Stimulated activated CD8-positive, alpha-beta memory T cell treated with anti-CD3 and anti-CD28 coated beads, Interleukin-12 subunit alpha, Interleukin-12 subunit beta, amount 100 ng/mL, for 1 hour (primary cell): Measurements from ENCODE around the gene KCNIP4.
"Not testable (repeated sequence)": the region's sequence is repeated elsewhere in the genome, so short reads cannot be mapped to it uniquely, and the experiment has no call there.

Experiments
- DNase-seq: peaks from one replicate; pipeline ENCODE4 v3.0.0-alpha.2; 2020; ENCODE audit warnings: low read depth

Gene KCNIP4

DNA sequence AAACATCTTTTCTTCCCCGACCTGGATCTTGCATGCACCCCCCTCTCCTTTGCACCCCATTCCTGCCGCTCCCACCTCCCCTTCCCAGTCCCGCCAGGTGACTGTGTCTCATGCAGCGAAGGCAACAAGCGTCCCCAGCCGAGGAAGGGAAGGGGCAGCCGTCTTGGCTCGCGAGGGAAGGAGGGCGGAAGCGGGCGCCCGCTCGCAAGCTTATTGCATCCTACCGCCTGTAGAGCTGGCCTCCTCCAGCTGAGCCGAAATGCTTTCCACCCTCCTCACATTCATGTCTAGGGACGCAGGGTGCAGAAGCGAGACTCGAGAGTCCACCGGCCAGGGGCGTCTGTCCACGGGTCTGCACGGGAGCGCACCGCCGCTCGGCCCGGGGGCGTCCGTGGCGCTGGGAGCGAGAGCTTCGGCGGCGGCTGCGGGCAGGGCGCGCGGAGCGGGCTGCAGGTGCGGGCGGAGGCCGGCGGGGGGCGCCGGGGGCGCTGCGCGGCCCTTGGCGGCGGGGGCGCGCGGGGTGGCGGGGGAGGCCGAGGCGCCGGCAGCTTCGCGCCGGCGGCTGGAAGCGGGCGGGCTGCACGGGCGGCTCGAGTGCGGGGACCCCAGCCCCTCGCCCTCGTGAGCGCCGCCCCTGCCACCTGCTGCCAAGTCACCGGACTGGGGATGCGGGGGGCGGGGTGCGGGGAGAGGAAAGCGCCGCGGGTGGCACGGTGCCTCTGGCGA, at the start of gene KCNIP4:
Gene KCNIP4, minus strand, starts transcription at position 426 of the 726 bp plus-strand sequence.
- no peak for DNase-seq

DNA sequence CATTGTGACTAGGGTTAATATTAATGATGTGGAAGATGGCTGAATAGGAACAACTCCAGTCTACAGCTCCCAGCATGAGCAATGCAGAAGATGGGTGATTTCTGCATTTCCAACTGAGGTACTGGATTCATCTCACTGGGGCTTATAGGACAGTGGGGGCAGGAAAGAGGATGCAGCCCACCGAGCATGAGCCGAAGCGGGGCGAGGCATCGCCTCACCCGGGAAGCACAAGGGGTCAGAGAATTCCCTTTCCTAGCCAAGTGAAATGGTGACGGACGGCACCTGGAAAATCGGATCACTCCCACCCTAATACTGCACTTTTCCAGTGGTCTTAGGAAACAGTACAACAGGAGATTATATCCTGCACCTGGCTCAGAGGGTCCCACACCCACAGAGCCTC, 48.0 kb upstream of the KCNIP4 start:
- not testable (repeated sequence) for DNase-seq

DNA sequence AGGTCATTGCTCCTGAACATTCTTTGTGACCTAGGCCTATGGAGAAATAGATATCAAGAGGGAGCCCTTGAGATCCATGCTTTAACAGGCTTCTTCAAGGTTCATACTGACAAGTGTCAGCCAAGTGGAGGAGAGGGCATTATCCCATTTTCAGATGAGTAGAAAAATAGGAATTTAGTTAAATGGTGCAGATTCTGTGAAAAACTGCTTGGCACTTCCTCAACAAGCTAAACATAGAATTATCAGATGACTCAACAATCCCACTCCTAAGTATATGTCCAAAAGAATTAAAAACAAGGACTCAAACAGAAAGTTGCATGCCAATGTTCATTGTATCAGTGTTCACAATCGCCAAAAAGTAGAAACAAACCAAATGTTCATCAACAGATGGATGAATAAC, 43.8 kb upstream of the KCNIP4 start:
- no peak for DNase-seq

DNA sequence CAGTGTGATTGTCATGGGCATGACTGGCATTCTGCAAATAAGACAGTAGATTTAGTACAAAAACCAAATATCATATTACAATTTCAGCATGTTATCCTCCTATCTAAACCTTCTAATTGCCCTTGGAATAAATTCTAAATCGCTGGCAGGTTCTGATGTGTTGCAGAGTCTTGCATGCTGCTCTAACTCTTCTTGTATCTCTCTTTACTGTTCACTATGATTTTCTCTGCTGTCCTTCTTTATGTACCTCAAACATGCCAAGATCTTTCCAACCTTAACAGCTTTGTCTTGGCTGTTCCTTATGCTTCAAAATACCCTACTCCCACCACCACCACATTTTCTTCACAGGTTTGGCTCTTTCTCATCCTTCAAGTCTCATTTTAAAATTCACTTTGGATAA, 43.0 kb upstream of the KCNIP4 start:
- no peak for DNase-seq

DNA sequence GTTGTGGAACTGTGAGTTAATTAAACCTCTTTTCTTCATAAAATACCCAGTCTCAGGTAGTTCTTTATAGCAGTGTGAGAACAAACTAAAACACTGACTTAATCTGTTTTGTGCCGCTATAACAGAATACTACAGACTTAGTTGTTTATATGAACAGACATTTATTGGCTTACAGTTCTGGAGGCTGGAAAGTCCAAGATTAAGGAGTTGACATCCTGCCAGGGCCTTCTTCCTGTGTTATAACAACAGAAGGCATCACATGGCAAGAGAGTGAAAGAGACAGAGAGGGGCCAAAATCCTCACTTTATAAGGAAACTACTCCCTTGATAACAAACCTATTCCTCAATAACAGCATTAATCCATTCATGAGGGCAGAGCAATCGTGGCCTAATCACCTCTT, 42.5 kb upstream of the KCNIP4 start:
- no peak for DNase-seq

DNA sequence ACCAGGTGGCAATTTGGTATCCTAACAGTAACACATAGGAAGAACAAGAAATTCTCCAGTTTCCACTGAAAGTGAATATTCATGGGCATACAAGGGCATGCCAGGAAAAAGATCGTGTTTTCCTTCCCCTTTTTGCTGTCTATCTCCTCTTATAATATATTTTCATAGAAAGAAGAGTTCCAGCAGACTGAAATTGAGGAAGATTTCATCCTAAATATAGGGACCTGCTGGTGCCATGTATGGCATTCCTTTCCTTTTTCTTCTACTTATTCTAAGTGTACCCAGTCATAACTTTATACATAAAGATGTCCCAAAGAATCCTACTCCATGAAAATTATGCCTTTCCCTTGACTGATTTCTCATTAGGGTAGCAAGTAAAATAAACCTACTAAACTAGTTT, 40.8 kb upstream of the KCNIP4 start:
- no peak for DNase-seq

DNA sequence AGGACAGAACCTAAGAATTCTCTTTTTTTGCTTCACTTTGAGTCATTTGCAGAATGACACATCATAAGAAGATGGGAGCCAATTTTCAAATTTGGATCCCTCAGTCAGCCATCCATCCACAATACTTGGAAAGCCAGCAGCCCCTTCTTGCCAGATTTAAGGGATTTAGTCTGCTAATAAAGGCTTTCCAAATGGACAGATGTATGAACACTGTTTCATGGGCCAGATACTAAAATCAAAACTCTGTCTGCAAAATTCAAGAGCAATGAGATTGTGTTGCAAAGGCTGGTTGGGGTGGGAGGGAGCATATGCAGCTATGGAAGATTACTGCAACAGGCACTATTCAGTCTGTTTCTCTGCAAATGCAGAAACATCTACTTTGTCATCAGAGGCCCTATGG, 37.7 kb upstream of the KCNIP4 start:
- no peak for DNase-seq

DNA sequence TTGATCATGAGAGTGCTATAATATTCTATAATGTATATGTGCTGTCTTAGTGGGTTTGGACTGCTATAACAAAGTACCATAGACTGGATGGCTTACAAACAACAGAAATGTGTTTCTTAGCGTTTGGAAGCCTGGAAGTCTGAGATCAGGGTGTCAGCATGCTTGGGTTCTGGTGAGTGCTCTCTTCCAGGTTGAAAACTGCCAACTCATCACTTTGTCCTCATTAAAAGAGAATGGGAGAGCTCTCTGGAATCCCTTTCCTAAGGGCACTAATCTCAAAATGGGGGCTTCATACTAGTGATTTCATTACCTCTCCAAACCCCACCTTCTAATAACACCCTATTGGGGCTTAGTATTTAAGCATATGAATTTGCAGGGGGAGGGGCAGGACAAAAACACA, 33.5 kb upstream of the KCNIP4 start:
- no peak for DNase-seq

DNA sequence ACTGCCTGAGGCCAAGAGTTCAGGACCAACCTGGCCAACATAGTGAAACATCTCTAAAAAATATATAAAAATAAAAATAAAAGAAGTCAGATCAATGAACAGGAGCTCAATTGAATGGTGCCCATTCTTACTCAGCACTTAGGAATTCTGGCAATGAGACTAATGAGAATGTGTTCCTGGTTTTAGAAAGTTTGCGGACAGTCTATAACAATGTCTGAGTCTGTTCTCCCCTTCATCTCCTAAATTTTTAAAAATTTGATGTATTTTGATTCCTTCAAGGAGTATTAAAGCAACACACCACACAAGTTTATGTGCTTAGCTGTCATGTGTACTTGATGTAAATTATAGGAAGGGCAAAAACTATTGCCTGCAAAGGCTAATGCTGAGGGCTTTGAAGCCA, 30.6 kb upstream of the KCNIP4 start:
- DNase-seq = no peak

DNA sequence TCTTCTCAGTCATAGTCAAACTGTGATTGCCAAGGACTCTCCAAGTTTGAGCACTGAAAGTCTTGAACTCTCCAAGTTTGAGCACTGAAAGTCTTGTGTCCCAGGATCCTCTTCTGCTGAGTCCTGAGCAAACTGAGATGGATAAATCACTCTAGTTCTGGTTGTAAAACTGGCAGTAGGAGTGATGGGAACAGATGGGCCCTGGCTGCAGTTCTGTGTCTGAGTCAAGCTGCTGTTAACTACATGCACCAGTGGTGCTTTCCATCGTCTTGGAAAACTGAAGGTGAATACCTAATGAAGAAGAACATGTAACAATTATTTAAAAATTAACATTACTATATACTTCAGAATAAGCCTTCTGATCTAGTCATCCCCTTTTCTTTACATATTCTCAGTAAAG, 27.6 kb upstream of the KCNIP4 start:
- DNase-seq = no peak

DNA sequence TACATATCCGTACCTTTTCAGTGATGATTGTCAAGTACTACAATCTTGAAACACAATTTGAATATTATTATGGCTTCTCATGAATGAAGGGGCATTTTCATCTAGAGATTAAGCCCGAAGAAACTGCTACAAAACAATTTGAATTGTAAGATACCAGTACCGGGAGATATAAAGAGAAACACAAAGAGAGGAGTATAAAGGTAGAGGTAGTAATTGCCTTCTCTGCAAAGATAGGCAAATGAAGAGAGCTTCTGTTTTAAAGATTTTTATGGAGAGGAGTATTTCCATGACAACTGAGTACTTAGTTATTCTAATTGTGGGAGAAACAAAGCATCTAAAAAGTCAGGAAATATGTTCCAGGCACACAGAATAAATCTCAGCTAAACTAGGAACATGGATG, 25.3 kb upstream of the KCNIP4 start:
- no peak for DNase-seq

DNA sequence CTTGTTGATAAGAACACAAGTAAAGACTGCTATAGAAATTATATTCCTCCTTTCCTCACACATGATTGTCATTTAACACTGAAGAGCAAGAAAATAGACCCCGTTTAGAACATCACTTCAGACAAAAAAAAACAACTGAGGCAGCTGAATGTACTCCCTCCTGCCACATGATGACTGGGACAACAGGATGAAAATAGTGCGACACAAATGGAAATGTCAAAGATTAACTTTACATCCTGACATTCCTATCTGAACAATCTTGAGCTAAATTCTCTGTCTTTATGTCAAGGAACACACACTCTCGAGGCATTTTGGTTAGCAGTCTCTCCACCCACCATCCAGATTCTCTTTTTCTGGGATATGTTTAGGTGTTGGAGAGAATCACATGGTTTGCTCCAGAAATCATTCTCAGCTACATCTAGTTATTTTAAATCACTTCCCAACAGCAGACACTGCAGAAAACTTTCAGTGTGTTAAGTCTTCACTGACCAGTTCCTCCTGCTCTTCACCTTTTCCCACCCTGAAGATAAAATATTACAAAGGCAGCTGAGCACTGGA, 16.3 kb upstream of the KCNIP4 start:
- no peak for DNase-seq

DNA sequence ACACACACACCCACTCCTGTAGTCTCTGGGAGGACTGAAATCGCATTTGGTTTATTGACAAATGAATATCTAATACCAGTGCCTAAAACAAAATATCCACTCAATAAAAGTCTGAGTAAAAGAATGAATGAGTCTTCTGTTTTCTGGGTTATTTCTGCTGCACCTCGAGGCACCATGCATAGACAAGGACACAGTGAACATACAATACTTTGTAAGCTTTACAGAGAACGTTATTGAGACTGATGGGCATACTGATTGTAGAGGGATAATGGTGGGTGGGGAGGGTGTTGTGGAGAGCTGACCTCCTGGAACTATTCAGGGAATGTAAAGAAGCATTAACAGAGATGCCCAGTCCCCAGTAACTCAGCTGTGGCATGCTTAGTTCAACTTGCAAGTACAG, 14.1 kb upstream of the KCNIP4 start:
- no peak for DNase-seq

DNA sequence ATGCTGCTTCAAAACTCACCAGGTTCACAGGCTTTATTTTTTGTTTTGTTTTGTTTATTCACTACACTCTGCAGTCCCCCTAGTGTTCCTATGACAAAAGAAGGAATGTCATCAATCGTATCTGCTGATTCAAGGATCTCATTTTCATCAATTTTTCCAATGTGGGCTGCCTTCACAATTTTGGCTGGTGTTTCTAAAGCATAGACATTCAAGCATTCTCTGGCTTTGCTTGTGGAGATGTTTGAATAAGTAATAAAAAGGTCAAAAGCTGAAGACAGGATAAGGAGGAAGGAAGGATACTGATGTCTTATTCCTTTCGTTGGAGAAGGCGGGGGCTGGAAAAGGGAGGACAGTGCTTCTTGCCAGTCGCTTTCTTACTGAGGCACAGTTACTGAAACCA, 12.2 kb upstream of the KCNIP4 start:
- DNase-seq = no peak

DNA sequence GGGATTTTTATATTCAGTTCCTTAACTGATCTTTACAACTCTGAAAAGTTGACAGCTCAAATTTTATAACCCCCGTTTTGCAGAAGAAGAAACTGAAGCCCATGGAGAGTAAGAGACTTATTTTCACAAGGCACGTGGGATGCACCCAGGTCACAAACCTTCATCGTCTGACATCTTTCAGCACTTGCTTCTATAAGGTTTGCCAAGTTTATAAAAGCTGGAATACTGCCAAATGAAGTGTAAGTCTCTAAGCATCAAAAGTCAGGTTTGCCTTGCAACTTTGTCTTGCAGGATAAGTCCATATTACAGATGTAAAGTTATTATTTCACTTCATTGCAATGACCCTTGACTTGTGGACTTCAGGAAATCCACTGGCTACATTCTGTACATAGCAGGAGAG, 6.3 kb upstream of the KCNIP4 start:
- no peak for DNase-seq

DNA sequence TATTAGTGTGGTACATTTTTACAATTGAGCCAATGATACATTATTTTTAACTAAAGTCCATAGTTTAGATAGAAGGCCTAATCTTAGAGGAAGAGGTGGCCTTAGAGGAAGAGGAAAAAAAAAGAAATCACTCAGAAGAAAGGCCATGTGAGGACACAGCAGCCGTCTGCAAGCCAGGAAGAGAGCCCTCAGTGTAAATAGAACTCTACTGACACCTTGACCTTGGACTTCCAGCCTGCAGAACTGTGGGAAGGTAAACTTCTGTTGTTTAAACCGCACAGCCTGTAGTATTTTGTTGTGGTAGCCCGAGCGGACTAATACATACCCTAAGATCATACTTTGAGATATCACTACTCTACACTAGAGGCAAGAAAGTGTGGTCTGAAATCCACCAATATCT, 5.1 kb upstream of the KCNIP4 start:
- no peak for DNase-seq

DNA sequence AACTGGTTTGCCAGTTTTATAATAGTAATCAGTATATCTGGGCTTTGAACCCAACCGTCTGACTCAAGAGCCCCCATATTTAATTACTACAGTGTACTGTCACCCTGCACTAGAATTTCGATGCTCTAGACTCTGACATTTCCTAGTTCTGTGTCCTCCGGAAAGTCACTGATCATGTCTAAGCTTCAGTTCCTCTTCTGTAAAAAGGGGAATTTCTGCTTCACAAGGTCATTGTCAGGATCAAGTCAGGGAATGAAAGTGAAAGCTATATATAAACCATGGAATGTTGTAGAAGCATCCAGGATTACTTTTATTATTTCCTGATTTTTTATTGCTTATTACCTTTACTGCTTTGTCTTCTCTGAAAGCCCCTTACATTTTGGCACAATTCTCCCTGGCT, 4.0 kb upstream of the KCNIP4 start:
- DNase-seq = no peak

DNA sequence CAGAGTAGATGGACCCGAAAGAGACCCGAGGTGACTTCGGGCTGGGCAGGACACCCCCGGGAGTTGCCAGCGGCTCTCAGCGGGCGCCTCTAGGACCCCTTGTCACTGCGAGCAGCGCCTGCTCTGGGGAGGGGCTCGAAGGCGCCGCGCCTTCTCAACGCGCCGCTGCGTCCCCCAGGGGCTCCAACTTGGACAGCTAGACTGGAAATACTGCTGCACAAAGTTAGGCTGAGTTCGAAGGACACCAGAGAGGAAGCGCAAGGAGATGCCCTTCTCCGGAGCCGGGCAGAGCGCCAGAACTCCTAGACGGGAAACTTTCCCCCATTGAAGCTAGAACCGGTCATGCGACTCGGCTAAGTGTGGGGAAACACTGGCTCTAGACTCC, 493 bp upstream of the KCNIP4 start:
- no peak for DNase-seq

DNA sequence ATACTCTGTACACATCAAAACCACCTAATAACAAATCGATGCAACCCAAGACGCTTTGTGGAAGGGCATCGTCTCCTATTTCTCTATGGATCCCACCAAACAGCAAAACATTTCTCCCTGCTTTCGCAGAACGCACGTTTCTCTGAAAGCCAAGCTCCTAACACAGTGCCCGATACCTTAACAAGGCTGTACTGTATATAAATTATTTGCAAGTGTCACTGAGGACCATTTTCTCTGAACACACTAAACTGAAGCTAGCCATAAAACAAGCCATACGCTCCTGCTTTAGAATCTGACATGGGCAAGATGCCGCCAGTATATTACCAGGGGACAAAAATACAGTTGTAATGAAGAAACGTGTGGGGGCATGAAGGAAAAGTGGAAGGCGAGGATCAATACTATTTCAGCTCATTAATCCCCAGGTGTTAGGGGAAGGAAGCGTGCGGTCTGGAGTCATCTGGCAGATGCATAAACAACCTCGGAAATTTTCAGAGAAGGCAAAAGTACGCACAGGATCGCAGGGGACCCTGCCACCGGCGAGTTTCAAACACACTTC, 703 bp downstream of the KCNIP4 start:
- no peak for DNase-seq

DNA sequence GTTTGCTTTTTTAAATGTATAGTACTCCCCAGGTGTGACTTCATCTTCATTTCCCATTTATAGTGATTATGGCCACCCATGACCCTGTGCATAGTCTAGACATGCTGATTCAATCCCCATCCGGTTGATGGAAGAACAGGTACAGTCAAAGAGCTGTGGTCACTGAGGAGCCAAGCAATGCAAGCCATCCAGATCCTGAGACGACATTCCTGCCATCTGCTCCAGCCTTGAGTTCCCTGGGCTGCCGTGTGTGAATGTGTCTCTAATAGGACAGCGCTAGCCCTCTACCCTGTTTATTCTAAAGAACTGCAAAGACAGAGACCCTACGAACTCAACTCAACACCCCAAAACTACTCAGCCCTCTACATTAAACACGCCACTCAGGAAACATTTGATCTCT, 1.7 kb downstream of the KCNIP4 start:
- DNase-seq = no peak

DNA sequence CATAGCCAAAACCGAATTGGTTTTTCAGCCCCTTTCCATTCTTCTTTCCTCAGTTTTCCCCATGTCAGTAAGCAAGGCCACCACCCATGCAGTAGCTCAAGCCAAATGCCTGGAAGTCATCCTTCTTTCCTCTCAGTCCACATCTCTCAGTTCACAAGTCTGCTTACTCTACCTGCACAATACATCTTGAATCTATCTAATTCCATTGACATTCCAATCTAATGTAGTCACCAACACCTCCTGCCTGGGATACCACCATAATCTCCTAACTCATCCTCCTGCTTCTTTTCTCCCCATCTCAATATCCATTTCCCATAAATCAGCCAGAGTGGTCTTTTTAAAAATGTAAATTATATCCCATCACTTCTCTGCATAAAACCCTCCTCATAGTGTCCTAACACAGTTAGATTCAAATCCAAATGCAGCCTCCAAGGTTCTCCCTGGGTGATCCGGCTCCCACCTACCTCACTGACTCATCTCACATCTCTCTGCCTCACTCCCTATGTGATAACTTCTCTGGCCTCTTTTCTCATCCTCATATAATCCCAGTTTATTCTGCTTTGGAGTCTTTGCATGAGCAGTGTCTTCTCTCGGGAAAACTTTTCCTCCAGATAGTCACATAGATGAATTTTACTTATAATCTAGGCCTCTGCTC, 26.9 kb downstream of the KCNIP4 start:
- no peak for DNase-seq

DNA sequence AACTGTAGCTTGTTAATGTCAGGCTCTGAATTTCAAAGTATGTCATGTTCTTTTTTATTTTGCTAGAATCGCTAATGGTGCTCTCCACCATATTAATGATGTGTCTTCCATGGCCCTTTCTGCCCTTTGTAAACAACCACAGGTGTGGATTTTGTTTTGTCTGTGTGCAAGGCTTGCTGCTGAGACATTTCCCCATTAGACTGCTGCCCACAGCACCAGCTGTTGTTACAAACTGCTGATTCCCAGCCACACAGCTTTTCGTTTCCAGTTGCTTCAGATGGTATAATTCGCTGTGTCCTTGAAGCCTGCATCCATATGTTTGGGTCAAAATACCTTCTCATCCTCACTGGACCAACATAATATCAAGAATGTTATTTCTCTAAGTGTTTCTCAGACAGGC, 32.8 kb downstream of the KCNIP4 start:
- no peak for DNase-seq

DNA sequence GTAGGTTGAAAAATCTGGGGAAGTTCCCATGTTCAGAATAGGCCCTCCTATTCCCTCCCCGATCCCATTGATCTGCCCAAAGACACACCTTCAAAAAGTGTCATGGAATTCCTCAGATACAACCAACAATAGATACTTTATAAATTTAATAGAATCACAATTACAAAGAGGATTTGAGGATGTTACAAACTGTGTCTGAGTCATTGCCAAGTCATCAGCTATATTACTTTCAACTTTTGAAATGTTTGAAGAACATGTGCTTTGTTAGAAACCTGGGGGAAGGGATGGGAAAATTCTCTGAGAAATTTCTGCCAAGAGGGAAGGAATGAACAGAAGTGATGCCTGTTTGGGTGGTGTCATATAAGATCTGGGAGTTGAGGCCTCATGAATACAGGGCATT, 46.7 kb downstream of the KCNIP4 start:
- no peak for DNase-seq

DNA sequence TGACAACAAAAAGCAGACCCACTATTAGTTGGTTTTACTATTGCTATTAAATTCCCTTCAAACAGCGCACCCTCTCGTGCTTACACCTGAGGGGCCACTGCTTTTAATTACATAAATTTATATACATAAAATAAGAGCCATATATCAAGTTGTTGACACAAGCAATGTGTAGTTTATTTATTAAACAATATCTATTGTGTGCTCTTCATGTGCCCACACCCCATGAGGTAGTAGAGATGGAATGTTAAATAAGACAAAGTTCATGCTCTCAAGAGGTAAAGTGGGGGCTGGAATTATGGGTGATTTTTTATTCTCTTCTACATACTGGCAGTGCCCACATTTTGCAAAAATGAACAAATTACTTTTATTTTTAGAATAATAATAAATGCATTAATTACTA, 47.3 kb downstream of the KCNIP4 start:
- no peak for DNase-seq
